ENCODE measurements around the gene NUDT11.

DNA sequence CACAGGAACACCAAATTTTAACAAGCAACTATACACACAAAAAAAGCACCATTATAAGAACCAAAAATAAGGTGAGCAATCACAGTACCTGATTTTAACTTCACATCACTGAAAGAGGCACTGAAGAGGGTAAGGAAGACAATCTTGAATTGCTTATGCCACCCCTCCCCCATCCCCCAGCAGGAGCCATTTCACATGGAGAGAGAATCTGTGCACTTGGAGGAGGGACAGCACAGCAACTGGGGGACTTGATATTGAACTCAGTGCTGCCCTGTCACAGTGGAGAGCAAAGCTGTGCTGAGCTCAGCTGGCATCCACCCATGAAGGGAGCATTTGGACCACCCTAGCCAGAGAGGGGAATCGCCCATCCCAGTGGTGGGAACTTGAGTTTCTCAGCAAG lies 56.0 kb downstream of the NUDT11 start:
- TF ChIP-seq, protein P1, sequence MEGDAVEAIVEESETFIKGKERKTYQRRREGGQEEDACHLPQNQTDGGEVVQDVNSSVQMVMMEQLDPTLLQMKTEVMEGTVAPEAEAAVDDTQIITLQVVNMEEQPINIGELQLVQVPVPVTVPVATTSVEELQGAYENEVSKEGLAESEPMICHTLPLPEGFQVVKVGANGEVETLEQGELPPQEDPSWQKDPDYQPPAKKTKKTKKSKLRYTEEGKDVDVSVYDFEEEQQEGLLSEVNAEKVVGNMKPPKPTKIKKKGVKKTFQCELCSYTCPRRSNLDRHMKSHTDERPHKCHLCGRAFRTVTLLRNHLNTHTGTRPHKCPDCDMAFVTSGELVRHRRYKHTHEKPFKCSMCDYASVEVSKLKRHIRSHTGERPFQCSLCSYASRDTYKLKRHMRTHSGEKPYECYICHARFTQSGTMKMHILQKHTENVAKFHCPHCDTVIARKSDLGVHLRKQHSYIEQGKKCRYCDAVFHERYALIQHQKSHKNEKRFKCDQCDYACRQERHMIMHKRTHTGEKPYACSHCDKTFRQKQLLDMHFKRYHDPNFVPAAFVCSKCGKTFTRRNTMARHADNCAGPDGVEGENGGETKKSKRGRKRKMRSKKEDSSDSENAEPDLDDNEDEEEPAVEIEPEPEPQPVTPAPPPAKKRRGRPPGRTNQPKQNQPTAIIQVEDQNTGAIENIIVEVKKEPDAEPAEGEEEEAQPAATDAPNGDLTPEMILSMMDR (IDR thresholded peaks at IDR 0.05; ENCODE audit: low read depth, low read length, poor library complexity, severe bottlenecking): no peak
- no peak for TF ChIP-seq EZH2phosphoT487 (IDR thresholded peaks at IDR 0.05; ENCODE audit: borderline replicate concordance, low read length)
